ENCODE measurements around the gene PUS3. TPM values are rescaled to one million over a fixed set of nuclear protein-coding genes. Genes with fewer than 3 reads are reported as not detected.

Gene PUS3
- total RNA-seq, 1 experiment from 2014 or later: 5.7 TPM

DNA sequence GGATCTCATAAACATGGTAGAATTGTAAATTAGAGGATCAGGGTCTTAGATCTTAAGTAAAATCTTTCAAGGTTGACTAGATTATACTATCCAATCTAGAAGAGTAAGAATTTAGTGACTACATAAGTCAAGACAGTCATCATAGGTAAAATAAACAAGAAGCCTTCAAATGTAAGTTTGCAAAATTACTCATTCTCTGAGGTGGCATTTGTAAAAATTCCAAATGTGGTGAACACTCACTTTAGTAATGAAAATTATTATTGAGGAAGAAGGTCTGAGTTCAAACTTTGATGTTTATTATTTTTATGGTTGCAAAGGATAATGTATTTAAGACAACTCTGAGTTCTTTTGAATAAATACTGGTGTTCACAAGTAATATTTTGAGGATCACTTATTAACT lies 10.9 kb downstream of the PUS3 start:
- H3K9me2 ChIP-seq (ENCODE audit: insufficient read depth): no peaks in the 10 kb centered on the region
- no peaks in the 10 kb centered on the region for H3K27me3 ChIP-seq (ENCODE audit: insufficient read depth, low read depth)
- H3F3A ChIP-seq (ENCODE audit: insufficient read depth, low read depth): peaks cover 10% of the 10 kb centered on the region
- peaks cover 22% of the 10 kb centered on the region for H3K4me1 ChIP-seq (replicated peaks; ENCODE audit: insufficient read depth)
- H4K20me1 ChIP-seq (ENCODE audit: insufficient read depth): no peaks in the 10 kb centered on the region
- BruUV-seq (replicated peaks): no TSS peak
- DNase-seq: peak in 1 of 2 experiments; percentile 49
- no peak overlapping the region for H2AFZ ChIP-seq
- no peaks in the 10 kb centered on the region for H3K9me3 ChIP-seq (ENCODE audit: insufficient read depth, low read depth)
- POLR2A ChIA-PET (ENCODE audit: unreplicated experiment): no interaction called here
- H3K4me3 ChIP-seq: no peak overlapping the region
- CTCF ChIA-PET: no interaction called here
- no peak overlapping the region for H3K4me2 ChIP-seq
- peaks cover 11% of the 10 kb centered on the region for H3K36me3 ChIP-seq (ENCODE audit: low read depth)
- TF ChIP-seq, protein P1, sequence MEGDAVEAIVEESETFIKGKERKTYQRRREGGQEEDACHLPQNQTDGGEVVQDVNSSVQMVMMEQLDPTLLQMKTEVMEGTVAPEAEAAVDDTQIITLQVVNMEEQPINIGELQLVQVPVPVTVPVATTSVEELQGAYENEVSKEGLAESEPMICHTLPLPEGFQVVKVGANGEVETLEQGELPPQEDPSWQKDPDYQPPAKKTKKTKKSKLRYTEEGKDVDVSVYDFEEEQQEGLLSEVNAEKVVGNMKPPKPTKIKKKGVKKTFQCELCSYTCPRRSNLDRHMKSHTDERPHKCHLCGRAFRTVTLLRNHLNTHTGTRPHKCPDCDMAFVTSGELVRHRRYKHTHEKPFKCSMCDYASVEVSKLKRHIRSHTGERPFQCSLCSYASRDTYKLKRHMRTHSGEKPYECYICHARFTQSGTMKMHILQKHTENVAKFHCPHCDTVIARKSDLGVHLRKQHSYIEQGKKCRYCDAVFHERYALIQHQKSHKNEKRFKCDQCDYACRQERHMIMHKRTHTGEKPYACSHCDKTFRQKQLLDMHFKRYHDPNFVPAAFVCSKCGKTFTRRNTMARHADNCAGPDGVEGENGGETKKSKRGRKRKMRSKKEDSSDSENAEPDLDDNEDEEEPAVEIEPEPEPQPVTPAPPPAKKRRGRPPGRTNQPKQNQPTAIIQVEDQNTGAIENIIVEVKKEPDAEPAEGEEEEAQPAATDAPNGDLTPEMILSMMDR (conservative IDR thresholded peaks at IDR 0.05): no peak
- intact Hi-C loops (cut with micrococcal nuclease; ENCODE audit: unreplicated experiment): no loop called here
- no peak overlapping the region for H3K27ac ChIP-seq
- H3K79me2 ChIP-seq (ENCODE audit: low read depth): peaks cover 52% of the 10 kb centered on the region

DNA sequence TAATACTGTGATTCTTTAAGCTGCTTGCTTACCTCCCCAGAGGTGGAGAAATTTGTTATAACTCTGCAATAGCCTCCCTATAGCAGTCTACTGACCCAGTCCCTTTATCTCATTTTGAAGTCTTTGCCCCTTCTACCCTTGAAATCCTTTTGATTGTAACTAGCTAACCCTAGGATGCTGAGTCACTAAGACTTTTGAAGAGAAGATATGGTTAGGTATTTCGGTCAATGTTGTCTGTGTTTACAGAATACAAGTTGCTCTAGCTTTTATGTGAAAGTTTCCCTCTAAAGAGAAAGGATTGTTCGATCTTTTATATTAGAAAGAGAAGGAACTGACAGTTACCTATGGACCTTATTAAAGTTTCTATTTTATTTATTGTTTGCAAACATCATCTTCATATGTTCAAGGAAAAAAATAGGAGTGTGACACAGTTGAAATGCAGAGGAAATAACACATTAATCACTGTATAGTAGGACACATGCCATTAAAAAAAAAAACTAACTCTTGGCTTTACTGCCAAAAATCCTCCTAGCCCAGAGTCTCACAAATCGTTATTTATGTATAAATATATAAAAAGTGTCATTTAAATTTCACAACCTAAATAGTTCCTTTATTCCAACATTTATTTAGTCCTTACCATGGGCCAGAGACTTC lies 12.4 kb downstream of the PUS3 start:
- Histone ChIP-seq H3K4me3 (no peak overlapping the region), H3K4me2 (peak overlapping the region; percentile 74; the same call in 1 of the 2 replicates)
- POLR2A ChIA-PET (ENCODE audit: unreplicated experiment): no interaction called here

DNA sequence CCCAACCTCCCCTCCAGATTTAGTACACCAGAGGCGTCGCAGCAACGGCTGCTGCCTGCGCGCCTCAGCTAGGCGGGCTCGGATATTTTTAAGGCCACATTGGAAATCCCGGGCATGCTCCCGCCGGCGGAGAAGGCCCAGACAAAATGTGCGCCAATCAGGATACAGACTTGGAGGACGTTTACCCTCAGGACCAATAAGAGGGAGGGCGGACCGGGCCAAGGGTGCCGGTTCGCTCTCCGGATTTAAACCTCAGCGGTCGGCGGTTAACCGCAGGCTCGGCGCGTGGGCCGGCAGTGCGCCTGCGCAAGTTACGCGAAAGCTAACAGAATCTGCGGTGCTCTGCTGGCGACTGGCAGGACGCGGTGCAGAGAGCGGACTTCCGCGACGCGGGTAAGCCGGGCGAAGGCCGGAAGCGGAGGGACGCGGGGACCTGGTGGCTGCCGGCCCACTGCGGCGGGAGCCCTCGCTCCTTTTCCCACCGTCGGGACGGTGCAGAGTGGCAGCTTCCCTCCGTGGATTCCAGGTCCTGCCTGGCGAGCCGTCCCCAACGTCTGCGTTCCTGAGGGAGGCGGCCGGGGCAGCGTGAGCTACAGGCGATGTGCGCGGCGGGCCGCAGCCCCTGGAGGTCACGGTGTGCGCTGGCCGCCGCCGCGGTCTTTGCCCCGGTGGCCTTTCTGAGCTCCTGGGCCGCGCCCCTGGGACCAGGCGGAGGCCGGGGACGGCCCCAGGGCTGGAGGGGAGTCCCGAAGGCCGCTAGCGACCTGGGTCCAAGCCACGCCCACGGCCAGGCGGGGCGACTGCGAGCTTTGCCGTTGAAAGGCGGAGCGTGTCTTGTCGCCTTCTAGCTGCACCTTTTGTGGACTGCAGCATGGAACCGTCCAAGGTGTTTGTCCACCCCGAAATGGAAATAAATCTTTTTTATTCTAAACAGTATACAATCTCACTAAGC lies 15.4 kb downstream of the PUS3 start, which contains the start of gene HYLS1:
Gene HYLS1, plus strand, starts transcription at position 296 of the 952 bp plus-strand sequence. CDS start 11,701 bp downstream, outside the sequence.
- H3K9me3 ChIP-seq (ENCODE audit: insufficient read depth, low read depth): no peaks in the 10 kb centered on the region
- peak within 1 kb of the TSS; percentile 67 for H3K4me3 ChIP-seq
- no peaks in the 10 kb centered on the region for H3K9me2 ChIP-seq (ENCODE audit: insufficient read depth)
- H3K27me3 ChIP-seq (ENCODE audit: insufficient read depth, low read depth): no peaks in the 10 kb centered on the region
- TF ChIP-seq EZH2 (IDR thresholded peaks at IDR 0.05; ENCODE audit: low read depth): no peak
- TF ChIP-seq, protein P1 (conservative IDR thresholded peaks at IDR 0.05): no peak
- H3K4me1 ChIP-seq (replicated peaks; ENCODE audit: insufficient read depth): peaks cover 22% of the 10 kb centered on the region
- no peaks in the 10 kb centered on the region for H3K36me3 ChIP-seq (ENCODE audit: low read depth)
- H3K4me2 ChIP-seq: peak within 1 kb of the TSS; percentile 74
- intact Hi-C loops (cut with micrococcal nuclease; ENCODE audit: unreplicated experiment): loop anchor here (2.0 to 5.0 kb wide), 2 partner anchors 260 to 295 kb away; partner anchors contain the start of genes CHEK1 and STT3A
- peak; percentile 90 to 94 for DNase-seq
- ChIA-PET POLR2A (ENCODE audit: unreplicated experiment) (interaction anchor here (0.5 to 1.0 kb wide), 9 partner anchors 39 to 1117 kb away, joined by 3 to 21 read pairs (median 6); partner anchors contain the start of gene STT3A), CTCF (interaction anchor here (0.6 to 1.0 kb wide), 5 partner anchors 23 to 544 kb away, joined by 3 to 8 read pairs (median 4); no protein-coding TSS in a partner anchor)
- H3F3A ChIP-seq (ENCODE audit: insufficient read depth, low read depth): peaks cover 17% of the 10 kb centered on the region
- peak within 1 kb of the TSS; percentile 93 for H2AFZ ChIP-seq
- BruUV-seq (replicated peaks): no TSS peak
- H4K20me1 ChIP-seq (ENCODE audit: insufficient read depth): no peaks in the 10 kb centered on the region
- H3K79me2 ChIP-seq (ENCODE audit: low read depth): peaks cover 34% of the 10 kb centered on the region
- H3K27ac ChIP-seq: peak within 1 kb of the TSS; percentile 35; the same call in 1 of the 2 replicates

More for the DNA sequence above, 12.4 kb downstream of the PUS3 start:
- no TSS peak for BruUV-seq (replicated peaks)
- Histone ChIP-seq H3F3A (ENCODE audit: insufficient read depth, low read depth) (peaks cover 17% of the 10 kb centered on the region), H3K27ac (no peak overlapping the region), H3K4me1 (replicated peaks; ENCODE audit: insufficient read depth) (peaks cover 22% of the 10 kb centered on the region), H3K27me3 (ENCODE audit: insufficient read depth, low read depth) (no peaks in the 10 kb centered on the region), H3K9me3 (ENCODE audit: insufficient read depth, low read depth) (no peaks in the 10 kb centered on the region), H3K36me3 (ENCODE audit: low read depth) (peaks cover 11% of the 10 kb centered on the region), H4K20me1 (ENCODE audit: insufficient read depth) (no peaks in the 10 kb centered on the region), H2AFZ (no peak overlapping the region), H3K79me2 (ENCODE audit: low read depth) (peaks cover 46% of the 10 kb centered on the region), H3K9me2 (ENCODE audit: insufficient read depth) (no peaks in the 10 kb centered on the region)
- intact Hi-C loops (cut with micrococcal nuclease; ENCODE audit: unreplicated experiment): no loop called here
- CTCF ChIA-PET: no interaction called here
- no peak for TF ChIP-seq EZH2 (IDR thresholded peaks at IDR 0.05; ENCODE audit: low read depth)
- TF ChIP-seq, protein P1 (conservative IDR thresholded peaks at IDR 0.05): no peak
- DNase-seq: no peak
